IPS-NIHi7 (cell line): ENCODE results near the gene SLC25A21.
A peak's percentile ranks its signal among the peaks of the same experiment; 100 is the strongest.
"Not testable (repeated sequence)": the region's sequence is repeated elsewhere in the genome, so short reads cannot be mapped to it uniquely, and the experiment has no call there.

Experiments used
- DNase-seq: peaks from one replicate; pipeline ENCODE4 v3.0.0; 2012; ENCODE audit warnings: mixed read lengths; ENCODE audit errors: extremely low spot score

SLC25A21 gene

DNA sequence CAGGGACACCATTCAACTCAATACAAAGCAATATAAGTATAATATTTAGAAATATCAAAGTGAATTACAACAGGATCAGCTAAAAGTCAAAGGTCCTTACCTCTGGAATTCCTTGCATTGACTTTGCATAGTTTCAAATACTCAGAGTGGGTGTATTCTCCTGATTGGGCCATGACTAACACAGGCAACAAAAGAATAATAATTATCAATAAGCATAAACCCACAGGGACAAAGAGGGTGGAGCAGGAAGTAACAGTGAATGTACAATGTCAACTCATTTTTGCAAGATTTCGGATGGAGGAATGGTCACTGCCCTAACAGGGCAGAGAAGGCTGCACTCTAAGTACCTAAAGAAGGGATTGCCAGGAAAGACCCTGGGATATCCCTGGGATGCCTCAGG lies 303.3 kb downstream of the SLC25A21 start:
- no peak for DNase-seq

DNA sequence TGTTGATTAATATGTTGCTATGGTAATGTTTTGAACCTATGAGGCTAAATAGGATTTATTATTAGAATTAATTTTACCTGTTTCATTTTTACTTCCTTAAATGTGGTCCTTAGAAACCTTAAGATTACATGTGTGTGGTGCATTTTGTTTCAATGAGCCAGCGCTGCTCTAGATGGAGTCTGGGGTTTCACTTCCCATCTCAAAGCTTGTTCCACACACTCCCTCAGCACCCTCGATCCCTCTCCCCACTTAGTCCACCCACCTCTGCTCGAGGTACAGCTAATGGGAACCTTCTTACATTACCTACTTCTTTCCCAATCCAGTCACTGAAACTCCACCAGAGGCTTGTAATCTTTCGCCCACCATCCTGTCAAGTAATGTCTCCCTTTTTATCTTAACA lies 305.5 kb downstream of the SLC25A21 start:
- DNase-seq, result no peak

DNA sequence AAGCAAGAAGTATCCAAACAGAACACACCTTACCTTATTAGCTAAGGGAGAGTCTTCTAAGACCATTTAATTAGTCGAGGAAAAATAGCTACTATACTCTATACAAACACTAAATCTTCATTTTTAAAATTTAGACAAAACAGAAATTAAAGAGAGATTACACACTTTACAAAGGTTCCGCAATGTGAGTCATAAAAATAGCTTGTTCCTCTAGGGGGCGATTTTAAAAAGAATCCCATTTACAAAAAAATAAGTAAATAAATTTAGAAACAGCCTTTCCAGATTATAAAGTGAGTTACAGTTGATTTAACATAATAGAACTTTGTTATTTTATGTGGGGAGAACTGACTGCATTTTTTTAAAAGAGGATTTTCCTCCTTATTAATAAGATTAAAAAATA lies 309.1 kb downstream of the SLC25A21 start:
- DNase-seq, result no peak

DNA sequence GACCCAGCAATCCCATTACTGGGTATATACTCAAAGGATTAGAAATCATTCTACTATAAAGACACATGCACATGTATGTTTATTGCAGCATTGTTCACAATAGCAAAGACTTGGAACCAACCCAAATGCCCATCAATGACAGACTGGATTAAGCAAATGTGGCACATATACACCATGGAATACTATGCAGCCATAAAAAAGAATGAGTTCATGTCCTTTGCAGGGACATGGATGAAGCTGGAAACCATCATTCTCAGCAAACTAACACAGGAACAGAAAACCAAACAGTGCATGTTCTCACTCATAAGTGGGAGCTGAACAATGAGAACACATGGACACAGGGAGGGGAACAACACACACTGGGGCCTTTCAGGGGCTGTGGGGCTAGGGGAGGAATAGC lies 310.2 kb downstream of the SLC25A21 start:
- DNase-seq, result not testable (repeated sequence)

DNA sequence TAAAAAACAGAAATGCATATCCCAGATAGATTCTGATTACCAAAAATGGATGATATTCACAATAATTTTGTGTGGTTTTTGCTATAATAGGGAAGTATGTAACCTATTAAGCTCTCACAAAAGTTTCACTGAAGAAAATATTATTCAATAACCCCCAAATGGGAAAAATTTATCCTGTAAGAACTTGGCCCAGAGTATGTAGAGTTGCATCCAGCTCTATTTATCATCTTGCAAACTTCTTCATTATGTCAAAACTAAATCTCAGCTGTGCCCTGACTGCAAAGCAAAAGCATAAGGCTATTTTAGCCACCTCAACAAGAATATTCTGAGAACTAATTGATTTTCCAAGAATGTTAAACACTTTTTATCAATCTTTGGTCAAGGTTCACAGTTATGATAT lies 311.6 kb downstream of the SLC25A21 start:
- no peak for DNase-seq

DNA sequence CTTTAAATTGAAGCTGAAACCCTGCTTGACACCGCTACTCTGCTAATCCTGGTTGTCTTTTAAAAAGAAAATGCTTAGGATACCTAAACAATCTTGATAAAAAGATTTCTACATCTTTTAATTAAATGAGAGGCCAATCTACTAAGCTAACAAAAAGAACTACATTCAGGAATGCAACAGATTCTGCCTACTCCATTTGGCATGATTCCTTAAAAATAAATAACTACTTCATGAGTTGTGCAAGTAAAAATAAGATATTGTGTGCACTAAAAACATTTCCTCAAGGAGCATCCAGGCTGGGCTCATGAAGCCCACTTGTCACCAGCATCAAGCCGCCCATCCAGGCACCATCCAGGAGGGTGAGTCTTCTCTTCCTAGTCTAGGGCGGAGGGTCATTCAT lies 313.3 kb downstream of the SLC25A21 start:
- DNase-seq, result no peak

DNA sequence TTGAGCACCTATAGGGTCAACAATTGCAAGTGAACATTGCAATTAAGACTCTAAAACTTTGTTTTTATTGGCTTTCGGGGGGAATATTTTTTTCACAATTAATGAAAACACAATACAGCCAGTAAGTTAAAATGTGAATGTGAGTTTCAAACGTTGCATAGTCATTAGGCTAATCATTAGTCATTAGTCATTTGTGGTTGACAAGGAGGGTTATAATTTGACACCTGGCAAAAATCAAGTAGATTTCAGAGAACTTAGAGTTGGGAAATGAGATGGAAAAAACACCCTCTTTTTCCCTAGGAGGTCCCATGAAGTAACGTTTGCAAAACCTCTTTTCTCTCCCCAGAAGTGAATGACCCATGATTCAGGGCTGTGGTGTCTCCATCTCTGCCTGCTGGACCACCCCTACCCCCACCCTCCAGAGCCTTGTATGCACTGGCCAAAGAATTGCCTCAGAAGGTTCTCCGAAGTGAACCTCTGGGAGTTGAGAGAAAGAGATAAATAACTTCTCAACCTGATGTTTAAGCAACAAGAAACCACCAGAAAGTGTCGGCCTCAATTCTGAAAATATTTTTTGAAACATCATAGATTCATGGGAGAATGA lies 314.5 kb downstream of the SLC25A21 start:
- DNase-seq, result no peak

DNA sequence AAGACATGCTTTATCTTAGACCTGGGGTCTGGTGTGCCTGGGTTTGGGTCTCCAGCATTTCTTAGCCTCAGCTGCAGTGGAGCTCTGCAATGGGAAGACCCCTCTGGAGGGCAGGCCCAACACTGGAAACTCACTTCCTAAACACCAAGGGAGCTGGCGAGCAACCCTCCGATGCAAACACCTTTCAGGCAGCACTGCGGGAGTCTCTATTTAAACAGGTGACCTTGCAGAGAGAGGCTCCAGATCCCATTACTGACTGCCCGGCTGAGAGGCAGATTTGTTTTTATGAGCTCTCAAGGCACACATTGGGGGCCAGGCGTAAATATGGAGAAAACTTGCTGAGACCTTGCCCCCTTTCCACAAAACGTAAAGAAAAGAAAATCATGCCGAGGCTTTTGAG lies 315.3 kb downstream of the SLC25A21 start:
- peak; percentile 38 for DNase-seq

DNA sequence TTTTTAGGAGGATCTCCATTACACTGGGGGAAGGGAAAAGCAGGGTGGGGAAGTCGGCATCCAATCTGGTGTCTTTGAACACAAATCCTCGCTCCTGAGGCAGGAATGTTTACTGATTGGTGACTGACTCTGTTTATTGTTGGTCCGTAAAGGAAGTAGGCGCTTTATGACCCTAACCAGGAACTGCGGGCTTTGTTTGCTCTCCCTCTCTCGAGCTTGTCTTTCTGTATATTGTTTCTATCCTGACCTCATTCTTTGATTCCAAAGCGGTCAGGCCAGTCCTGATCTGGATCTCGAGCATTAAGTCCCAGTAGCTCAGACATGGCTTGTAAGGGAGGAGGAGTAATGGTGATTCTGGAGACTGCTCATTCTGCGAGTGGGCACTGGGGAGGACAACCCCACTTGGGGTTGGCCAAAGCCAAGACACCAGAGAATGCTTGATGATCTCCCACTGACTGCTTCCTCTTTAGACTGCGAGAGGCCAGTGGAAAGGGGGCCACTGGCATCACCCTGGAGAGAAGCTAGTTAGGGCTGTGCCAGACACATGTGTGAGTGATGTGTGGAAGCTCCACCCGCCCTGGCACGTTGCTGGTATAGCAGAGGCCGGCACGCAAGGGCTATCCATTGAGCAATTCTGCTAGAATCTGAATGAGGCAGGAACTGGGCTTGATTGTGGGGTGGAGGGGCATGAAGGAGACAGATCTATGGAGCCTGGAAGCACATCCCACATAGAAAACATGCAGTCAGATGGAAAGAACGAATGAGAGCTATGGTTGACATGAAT lies 316.1 kb downstream of the SLC25A21 start:
- no peak for DNase-seq

DNA sequence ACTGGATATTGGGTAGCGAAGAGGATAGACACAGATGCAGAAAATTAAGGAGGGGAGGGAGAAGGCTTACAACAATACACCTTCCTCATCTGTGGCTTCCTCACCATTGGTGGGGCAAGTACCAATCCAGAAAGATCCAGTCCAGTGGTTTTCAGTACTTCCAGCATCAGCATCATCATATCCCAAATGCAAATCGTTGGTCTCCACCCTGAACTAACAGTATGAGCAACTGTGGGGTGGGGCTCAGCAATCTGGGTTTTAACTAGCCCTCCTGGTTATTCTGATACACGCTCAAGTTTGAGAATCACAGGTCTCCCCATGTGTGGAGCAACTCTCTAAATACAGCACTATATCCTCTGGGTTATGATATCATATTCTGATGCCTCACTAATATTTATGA lies 317.0 kb downstream of the SLC25A21 start:
- no peak for DNase-seq

DNA sequence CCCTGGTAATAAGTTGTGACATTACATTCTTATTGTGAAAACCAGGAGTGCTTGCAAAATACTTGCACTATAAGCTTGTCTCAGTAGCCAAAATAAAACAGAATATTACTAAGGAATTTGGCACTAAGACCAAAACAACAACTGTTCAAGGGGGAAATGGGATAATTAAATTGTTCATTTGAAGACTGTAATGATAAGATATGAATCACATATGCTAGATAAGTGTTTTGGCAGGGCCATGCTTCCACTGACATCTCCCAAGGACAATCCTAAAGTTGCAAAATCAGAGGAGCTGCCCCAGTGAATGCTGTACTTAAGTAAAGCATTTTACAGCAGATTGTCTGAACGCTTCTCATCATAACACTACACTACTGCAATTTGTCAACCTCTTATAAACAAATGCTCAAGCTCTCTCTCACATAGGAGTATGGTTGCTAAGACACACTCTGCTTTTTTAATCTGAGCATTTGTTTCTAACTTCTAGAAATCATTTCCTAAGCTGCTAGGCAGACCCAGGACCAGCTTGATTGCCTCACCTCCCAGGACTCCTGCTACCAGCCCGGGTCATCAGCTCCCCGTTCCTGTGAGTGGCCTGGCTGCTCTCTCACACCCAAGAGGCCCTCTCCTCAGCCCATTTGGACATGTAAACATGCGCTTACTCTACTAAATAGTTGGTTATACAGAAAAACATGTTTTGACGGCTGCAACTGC lies 319.3 kb downstream of the SLC25A21 start:
- DNase-seq, result no peak

DNA sequence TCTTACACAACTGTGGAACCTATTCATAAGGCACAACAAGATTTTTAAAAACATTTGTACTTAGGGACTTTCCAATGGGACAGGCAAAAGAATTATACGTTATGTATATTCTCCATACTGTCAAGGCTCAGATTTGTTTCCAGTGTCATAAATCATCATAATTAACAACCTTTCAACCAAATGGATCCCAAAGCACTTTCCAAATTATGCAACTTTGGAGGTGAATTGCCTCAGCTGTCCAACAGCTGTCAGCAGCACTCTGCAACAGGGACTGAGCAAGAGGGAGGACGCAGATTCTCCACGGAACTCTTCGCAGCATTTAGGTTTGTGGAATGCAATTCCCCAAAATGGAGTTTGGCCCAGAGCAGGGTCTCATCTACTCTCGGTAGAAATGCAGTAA lies 324.2 kb downstream of the SLC25A21 start:
- no peak for DNase-seq

DNA sequence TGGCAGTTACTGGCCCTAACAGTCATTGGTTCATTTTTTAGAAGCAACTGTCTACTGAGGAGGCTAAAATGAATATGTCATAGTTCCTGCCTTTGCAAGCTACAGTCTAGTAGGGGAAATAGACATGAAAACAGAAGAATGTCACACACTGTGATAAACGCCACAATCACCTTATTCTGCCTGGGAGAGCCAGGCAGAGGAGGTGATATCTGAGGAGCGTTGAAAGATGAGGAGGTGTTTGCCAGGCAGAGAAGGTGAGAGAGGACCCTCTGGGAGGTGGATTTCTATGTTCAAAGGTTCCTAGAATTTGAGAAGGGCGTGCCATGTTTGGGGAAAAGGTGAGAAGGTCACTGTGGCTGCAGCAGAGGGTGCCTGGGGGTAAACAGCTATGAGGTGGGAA lies 325.0 kb downstream of the SLC25A21 start:
- DNase-seq, result no peak

DNA sequence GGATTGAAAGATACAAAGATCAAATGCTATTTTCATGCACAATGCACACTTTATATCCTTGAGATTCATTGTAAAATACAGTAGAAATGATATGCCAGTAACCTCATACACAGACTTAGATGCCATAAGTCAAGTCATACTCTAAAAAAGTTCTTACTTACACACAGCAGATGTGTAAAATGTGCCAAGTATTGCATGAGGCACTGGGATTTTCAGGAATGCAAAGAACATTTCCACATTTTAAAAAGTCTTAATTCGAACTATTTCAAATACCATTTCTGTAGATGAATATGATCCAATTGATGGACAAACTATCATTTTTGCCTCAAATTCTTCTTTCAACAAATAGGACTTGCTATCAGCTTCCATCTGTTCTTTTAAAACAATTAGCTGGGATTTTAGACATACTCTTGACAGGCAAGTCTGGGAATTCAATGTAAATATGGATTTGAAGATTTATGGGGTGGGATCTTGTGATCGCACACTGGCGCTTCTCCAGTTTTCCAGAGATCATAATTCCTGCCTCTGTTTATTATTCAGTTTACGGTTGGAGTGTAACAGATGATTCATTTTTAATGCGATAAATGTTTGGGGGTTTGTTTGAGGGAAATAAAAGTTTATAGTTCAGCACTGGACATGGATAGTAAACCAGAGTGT lies 326.9 kb downstream of the SLC25A21 start:
- DNase-seq, result no peak

DNA sequence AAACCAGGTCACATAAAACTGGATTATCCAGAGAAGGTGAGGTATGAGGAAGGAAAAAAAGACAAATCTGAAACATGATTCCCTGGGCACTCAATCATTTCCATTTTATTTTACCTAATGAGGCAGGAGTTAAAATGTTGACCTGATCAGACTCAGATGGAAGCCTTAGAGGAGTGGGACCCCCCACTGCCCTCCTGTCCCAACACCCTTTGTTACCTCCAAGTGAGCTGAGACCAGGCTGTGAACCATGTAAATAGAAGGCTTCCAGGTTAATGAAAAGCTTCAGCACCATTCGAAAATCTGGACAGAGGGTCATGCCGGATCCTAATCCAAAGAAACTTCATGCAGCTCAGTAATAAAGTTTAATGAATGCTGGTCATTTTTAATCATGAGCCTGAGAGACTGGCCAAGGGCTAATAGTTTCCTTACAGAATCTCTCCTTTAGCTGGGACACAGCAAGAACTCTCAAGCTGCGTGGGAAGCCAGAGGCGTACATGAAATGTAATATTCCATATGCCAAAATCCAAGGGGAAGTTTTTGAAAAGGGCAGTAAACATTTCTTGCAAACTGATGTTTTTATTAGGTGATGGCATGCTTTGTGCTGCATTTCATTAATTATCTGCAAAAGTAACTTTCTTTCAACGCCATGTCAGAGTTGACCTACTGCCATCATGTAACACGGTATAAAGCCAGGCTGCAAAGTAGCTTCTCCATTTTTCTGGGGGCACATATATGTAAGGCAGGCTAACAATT lies 327.8 kb downstream of the SLC25A21 start:
- no peak for DNase-seq

DNA sequence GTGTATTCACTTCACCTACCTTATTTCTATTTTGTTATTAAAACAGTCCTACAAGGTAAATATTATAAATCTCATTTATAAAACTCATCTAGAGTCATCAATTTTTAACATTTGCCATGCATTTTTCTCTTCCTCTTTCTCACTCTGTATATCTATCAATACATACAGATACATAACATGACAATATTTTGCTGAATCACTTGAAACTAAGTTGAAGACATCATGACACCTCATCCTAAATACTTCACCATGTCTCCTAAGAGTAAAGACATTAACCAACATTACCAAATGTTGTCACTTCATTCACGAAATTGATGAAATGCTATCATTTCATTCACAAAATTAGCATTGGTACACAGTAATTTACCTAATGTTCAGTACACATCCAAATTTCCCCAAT lies 329.0 kb downstream of the SLC25A21 start:
- no peak for DNase-seq

DNA sequence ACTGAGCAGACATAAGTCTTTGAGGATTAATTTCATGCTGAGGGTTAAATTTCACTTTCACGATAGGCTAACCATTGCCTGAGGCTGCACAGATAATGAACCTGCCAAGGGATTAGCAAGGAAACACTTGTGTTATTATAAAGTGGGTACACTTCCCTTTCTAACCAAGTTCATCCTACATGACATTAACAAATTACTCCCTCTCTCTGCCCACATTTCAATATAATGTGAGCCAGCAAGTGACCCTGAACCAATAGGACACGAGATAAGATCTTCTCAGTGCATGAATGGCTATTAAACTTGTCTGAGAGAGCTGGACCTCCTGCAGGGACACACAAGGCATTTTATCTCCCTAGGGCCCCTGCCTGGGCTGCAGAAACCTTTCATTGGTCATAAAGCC lies 337.3 kb downstream of the SLC25A21 start:
- no peak for DNase-seq

DNA sequence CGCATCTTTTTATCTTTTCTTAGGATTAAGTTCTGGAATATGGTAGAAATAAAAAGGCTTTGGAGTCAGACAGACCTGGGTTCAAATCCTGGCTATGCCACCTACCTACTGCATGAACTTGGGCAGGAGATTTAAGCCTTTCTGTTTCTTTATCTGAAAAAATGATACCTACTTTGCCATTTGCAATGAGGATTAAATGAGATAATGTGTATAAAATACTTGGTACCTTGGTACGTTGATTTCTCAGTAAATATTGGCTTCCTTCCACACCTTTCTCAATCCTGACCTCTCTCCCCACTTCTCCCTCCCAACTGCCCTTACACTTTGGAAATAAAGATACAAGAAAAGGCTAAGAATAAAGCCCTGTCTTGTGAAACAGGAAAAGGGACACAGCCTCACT lies 338.1 kb downstream of the SLC25A21 start:
- no peak for DNase-seq

DNA sequence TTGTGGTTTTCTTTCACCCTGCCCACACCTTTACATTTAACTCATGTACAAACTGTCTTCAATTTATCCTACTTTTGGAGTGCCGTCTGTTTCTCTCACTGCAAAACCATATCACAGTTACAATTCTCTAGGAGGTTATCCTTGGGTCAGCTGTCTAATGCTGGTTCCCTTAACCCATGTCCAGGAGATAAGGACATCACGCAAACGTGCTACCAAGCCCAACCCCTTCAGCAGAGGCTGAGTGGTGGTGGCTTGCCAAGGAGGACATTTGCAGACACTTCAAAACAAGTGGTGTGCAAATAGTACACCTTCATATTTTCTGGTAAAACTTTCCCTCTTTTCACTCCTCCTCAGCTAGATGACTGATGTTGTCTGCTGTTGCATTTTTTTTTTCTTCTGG lies 342.9 kb downstream of the SLC25A21 start:
- no peak for DNase-seq

DNA sequence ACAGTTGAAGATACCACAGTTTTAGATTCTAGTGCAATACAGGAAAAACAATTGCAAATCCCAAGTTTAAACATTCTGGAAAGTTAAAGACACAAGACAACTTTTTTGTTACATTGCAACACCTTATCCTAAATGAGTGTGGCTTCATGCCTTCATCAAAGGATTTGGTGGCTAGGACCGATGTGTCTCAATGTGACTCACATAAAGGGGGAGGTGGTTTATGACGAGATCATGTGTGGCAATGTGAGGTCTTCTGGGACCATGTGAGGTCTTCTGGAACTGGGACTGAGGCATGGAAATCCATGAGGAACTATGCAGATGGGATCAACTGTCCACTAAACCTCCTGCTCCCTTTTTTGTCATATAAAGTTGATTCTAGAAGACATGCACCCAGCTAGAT lies 344.5 kb downstream of the SLC25A21 start:
- no peak for DNase-seq

DNA sequence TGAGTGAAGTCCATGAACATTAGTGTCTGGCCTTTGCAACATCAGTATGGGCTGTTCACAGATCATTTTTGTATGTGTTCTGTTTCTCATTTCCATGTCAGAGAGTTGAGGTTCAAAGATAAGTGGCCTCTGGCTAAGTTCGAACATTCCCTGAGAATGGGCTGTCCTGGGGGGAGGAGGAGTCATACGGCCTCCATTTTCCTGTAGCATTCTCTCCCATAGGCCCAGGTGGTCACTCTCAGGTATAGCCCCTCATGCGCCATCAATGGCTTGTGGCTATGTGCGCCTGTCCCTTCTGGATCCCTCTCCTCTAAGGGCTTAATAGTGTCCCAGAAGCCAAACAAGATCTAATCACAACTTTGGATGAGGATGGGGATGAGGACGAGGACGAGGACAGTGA lies 345.8 kb downstream of the SLC25A21 start:
- DNase-seq, result no peak

DNA sequence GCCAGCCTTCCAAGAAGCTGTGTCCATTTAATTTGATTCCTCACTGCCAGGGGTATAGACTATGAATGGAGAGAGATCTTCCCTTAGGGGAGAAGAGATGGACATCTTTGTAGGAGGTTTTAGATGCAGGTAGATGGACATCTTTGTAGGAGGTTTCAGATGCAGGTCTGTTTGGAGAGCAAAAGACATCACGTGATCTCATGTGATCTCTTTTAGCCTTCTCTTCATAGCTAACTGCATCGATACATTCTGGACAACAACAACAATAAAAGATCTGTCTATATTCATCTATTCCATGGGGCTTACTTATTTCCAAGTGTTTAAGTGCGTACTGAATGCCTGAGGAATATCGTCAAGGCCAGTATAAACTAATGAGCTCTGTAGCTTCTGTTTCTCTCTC lies 347.6 kb downstream of the SLC25A21 start:
- no peak for DNase-seq
